Skin epidermis (tissue), 12 donors: ENCODE results near the gene SSR1.
"Not testable (repeated sequence)": the region's sequence is repeated elsewhere in the genome, so short reads cannot be mapped to it uniquely, and the experiment has no call there.

Experiments used
- H3K27ac ChIP-seq, 21 experiments: fragments of 200-600 bp; sonication (generic) in 11 of 21; one replicate each; pipeline ENCODE4 v1.5.0; 2020; ENCODE audit warnings: mild to moderate bottlenecking in 3 of 21, inconsistent platforms in 2 of 21, moderate library complexity in 2 of 21
- H3K4me3 ChIP-seq, 7 experiments: fragments of 200-600 bp; sonication (generic) in 2 of 7; one replicate each; pipeline ENCODE4 v1.5.0; 2020; ENCODE audit warnings: inconsistent platforms in 2 of 7, mild to moderate bottlenecking in 2 of 7, moderate library complexity in 1 of 7

Gene SSR1

DNA sequence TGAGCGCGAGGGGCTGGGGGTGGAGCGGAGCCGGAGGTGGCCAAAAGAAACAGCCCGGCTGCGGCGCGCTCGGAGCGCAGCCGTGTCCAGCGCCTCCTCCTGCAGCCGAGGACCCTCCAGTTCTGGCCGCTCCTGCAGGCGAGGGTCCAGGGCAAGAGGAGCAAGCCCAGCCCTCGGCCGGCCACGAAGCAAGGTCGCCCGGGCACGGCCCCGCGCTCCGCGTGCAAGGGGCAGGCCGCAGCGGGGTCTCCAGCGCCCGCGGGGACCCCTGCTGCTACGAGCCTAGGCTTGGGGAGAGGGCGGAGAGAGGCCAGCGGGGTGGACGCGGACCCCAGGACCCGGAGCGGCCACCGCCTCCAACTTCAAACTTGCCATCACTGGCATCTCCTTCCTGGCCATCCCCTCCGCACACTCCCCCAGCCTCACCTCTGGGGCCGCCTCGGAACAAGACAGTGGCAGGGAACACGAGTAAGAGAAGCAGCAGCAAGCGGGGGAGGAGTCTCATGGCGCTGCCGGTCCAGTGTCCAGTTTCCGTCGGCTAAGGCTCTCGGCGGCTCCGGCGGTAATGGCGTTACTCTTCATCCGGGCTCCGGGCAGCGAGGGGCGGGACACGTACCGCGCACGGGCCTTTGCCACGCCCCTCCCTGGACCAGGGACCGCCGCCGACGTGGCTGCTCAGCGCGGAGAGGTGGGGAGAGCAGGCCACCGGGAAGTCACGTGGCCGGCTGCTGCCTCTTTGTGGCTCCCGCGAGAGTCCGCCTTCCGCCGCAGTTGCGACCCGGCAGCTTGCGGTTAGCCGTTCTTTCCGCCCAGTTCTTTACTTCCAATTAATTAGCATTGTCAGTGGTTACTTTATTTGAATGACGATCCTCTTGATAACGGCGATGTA is at the start of gene SSR1:
Gene SSR1, minus strand, starts transcription at position 584 of the 889 bp plus-strand sequence. Its CDS starts 79 bp downstream, at position 505.
- H3K4me3 ChIP-seq: peak within 1 kb of the TSS; percentile 77 to 100 (median 96)
- H3K27ac ChIP-seq: peak within 1 kb of the TSS; percentile 44 to 98 (median 93)

DNA sequence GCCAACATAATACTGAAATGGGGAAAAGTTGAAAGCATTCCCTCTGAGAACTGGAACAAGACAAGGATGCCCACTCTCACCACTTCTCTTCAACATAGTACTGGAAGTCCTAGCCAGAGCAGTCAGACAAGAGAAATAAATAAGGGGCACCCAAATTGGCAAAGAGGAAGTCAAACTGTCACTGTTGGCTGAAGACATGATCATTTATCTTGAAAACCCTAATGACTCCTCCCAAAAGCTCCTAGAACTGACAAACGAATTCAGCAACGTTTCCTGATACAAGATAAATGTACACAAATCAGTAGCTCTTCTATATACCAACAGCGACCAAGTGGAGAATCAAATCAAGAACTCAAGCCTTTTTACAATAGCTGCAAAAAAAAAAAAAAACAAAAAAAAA is 38.9 kb upstream of the SSR1 start:
- not testable (repeated sequence) for H3K27ac ChIP-seq, H3K4me3 ChIP-seq

DNA sequence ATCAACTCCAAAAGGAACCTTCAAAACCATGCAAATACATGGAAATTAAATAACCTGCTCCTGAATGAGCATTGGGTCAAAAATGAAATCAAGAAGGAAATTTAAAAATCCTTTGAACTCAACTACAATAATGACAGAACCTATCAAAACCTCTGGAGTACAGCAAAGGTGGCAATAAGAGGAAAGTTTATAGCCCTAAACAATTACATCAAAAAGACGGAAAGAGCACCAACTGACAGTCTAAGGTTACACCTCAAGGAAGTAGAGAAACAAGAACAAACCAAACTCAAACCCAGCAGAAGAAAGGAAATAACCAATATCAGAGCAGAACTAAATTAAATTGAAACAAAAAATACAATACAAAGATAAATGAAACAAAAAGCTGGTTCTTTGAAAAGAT is 37.6 kb upstream of the SSR1 start:
- H3K4me3 ChIP-seq, H3K27ac ChIP-seq: not testable (repeated sequence)

DNA sequence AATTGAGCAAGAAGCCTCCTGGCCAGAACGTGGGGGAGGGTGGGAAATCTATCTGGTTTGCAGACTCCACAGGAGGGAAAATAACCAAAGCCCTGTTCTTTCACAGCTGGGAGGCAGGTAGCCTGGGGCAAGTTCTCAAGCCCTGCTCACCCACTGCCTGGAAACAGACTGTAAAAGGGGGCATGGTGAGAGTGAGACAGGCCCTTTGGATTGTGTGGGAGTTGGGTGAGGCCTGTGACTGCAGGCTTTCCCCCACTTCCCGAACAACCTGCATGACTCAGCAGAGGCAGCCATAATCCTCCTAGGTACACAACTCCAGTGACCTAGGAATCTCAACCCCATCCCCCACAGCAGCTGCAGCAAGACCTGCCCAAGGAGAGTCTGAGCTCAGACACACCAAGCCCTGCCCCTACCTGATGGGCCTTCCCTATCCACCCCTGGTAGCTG is 34.6 kb upstream of the SSR1 start:
- peak overlapping the region in 8 of 21 experiments; percentile 21 to 62 (median 38) for H3K27ac ChIP-seq

DNA sequence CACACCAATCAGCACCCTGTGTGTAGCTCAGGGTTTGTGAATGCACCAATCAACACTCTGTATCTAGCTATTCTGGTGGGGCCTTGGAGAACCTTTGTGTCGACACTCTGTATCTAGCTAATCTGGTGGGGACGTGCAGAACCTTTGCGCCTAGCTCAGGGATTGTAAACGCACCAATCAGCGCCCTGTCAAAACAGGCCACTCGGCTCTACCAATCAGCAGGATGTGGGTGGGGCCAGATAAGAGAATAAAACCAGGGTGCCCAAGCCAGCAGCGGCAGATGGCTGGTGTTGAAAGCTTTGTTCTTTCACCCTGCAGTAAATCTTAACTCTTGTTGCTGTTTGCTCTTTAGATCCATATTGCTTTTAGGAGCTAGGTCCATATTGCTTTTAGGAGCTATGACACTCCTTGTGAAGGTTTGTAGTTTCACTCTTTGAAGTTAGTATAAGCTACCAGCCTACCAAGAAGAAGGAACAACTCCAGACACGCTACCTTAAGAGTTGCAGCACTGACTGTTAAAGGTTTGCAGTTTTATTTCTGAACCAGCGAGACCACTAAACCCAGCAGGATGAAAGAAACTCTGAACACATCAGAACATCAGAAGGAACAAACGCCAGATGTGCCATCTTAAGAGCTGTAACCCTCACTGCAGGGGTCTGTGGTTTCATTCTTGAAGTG is 31.9 kb upstream of the SSR1 start:
- not testable (repeated sequence) for H3K27ac ChIP-seq, H3K4me3 ChIP-seq

More for the DNA sequence above, 34.6 kb upstream of the SSR1 start:
- not testable (repeated sequence) for H3K4me3 ChIP-seq

DNA sequence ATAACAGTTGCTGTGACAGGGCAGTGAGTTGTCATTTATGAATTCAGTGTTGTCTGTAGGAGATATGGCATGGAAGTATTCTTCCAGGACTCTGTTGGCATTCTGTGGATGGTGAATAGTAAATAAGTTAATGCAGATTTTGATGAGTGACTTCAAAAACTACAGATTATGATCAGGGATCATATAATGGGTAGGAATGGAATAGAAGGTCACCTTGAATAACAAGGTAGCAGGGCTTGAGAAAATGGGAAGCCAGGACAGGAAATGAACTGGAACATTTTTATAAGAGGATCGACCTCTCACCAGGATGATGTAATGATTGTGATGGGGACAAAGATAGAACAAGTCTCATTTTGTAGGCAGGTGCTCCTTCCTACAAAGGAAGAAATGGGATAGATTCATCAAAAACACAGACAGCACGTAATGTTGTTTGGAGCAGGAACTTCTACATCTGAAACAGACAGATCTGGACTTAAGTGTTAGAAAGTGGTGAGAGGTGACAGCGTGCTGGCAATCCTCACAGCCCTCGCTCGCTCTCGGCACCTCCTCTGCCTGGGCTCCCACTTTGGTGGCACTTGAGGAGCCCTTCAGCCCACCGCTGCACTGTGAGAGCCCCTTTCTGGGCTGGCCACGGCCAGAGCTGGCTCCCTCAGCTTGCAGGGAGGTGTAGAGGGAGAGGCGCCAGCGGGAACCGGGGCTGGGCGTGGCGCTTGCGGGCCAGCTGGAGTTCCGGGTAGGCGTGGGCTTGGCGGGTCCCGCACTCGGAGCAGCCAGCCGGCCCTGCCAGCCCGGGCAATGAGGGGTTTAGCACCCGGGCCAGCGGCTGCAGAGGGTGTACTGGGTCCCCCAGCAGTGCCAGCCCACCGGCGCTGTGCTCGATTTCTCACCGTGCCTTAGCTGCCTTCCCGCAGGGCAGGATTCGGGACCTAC is 30.8 kb upstream of the SSR1 start:
- Histone ChIP-seq H3K4me3 (peak overlapping the region in 3 of 7 experiments; percentile 9 to 20 (median 13)), H3K27ac (peak overlapping the region in 2 of 21 experiments; percentile 30 to 37)

DNA sequence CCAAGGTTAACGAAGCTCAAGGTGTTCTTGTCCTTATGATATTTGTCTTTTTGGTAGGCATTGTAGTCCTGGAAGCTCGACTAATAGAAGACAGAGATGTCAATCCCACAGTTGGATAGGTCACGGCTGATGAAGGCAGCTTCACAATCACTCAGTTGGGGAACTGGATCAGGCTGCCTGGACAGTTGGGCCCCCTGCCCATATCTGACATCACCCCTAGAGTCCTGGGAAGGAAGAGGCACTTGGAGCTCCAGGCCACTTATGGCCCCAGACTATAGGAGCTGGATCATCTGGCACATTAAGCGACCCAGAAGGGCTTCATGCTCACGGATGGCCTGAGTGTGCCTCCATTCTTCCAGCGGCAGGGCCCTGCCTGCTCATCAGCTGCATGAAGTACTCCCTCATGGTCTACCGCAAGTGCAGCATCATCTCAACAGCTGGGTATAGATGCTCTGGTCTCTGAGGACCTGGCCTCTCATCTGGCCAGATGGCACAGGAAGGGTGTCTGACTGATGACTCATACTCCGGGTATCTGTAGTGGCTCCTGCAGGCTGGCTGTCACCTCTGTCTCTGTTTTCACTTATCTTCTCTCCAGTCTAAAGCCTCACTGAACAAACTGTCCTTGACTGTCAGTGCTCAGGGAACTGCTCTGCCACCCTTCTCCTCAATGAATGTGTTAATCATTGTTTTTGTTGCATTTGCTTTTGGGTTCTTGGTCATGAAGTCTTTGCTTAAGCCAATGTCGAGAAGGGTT is 29.2 kb upstream of the SSR1 start:
- H3K27ac ChIP-seq: no peak overlapping the region
- no peak overlapping the region for H3K4me3 ChIP-seq

DNA sequence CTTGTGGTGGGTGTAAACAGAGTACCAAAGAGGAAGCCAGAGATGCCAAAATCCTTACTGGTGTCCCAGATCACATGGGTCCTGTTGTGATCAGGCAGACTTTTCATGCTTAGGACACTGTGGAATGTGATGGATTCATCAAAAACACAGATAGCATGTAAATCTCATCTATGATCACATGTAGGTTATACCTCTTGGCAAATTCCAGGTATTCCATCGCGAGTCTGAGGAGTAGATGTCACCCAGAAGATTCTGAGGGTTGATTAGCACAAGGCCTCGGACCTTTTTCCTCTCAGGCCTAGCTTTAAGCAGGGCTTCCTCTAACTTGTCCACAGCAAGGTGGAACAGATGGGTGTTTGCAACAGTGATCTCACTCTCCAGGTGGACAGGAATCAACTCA is 28.3 kb upstream of the SSR1 start:
- no peak overlapping the region for H3K4me3 ChIP-seq
- H3K27ac ChIP-seq: no peak overlapping the region

DNA sequence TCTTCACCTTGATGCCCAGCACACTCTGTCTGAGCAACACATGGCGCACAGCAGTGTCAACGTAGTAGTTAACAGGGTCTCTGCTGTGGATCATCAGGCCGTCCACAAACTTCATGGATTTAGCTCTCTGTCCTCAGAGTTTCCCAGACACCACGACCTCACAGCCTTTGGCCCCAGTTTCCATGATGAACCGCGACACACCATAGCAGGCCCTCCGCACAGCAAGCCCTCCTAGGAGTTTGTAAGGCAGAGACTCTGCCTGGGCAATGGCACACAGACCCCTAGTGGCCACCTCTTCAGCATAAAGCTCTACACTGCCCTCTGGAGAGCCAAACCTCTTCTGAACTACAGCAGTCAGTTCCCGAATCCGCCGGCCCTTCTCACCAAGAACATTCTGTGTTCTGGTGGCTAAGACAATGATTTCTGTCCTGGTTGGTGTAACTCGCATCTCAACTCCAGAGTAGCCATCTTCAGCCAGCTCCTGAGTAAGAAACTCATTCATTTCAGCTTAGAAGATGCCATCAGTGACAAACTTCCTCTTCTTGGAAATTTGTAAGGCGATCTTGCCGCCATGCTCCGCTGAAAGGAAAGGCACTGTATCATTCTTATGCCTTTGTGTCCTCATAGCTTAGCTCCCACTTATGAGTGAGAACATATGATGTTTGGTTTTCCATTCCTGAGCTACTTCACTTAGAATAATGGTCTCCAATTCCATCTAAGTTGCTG is 26.2 kb upstream of the SSR1 start:
- H3K27ac ChIP-seq, H3K4me3 ChIP-seq: not testable (repeated sequence)

DNA sequence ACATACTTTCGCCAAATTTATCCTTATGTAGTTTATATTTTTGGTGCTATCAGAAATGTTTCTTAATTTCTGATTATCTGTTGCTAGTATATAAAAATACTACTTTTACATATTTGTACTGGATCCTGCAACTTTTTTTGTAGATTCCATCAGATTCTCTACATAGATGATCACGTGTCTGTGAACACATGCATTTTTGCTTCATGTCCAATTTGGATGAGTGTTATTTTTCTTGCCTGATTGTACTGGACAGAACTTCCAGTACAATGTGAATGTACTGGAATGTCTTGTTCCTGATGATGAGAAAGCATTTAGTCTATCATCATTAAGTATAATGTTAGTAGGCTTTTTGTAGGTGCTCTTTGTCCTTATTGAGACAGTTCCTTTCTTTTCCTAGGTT is 25.0 kb upstream of the SSR1 start:
- Histone ChIP-seq H3K4me3 (no peak overlapping the region), H3K27ac (no peak overlapping the region)

DNA sequence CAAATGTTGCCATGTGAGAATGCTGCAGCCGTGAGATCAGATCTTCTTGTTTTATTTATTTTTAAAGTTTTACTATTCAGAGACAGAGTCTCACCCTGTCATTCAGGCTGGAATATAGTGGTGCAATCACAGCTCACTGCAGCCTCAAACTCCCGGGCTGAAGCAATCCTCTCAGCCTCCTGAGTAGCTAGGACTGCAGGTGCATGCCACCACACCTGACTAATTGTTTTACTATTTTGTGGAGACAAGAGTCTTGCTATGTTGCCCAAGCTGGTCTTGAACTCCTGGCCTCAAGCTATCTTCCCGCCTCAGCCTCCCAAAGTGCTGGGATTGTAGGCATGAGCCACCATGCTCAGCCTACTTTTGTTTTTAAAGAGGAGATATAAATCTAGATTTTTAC is 22.5 kb upstream of the SSR1 start:
- H3K27ac ChIP-seq: no peak overlapping the region
- no peak overlapping the region for H3K4me3 ChIP-seq

DNA sequence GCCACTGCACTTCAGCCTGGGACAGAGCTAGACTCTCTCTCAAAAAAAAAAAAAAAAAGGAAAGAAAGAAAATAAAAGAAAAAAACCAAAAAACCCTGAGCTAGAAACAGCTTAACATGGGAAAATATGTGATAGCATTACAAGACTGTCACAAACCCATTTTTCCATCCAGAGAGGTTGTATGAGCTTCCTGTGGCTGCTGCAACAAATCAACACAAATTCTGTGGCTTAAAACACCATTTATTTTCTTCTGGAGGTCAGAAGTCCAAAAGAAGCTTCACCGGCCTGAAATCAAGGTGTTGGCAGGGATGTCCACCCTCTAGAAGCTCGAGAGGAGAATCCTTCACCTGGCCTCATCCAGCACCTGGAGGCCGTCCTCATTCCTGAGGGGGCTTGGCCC is 21.7 kb upstream of the SSR1 start:
- Histone ChIP-seq H3K27ac (no peak overlapping the region), H3K4me3 (no peak overlapping the region)

DNA sequence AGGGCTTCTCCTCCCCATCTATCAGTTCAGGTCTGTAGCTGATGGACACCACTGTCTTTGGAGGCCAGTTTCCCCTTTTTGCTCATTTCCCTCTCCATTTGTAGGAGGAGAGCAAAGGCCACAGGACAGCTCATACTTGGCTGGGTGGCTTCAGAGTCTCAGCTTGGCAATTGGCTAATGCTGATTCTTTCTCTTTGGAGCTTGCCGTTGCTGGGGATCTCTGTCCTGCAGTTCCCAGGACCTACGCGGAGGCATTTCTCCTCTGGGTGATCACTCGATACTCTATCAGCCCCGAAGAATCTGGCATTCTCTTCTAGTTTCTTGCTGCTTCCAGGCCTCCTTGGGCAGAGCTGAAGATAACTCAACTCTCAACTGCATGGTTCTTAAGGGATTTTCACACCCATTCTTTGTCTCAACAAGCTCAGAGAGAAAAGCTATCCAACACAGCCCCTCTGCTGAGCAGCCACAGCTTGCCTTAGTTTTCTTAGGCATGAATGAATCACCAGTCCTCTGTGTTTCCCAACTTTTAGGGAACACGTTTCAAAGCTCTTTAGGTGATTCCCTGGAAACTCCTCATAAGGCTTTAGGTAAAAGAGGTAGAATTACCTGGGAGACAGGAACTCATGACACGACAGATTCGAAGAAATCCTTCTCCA is 19.2 kb upstream of the SSR1 start:
- Histone ChIP-seq H3K4me3 (no peak overlapping the region), H3K27ac (peak overlapping the region in 8 of 21 experiments; percentile 22 to 80 (median 53))

DNA sequence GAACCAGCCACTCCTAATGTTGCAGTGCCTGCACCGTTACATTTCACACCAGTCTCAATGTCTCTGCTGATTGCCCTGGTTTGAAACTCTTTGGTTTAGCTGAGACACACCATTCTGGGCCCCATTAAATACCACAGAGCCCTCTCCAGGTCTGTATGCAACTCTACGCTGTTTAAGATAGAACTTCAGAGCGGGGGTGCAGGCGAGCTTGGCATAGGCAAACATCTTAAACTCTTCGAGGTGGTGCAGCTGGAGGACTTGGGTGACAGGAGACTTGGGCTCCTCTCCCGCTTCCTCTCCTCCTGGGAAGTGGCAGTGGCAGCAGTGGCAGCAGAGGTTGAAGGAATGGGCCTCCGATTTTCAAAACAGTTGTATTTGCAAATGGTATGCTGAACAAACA is 18.5 kb upstream of the SSR1 start:
- Histone ChIP-seq H3K4me3 (no peak overlapping the region), H3K27ac (peak overlapping the region in 5 of 21 experiments; percentile 22 to 80 (median 64))

DNA sequence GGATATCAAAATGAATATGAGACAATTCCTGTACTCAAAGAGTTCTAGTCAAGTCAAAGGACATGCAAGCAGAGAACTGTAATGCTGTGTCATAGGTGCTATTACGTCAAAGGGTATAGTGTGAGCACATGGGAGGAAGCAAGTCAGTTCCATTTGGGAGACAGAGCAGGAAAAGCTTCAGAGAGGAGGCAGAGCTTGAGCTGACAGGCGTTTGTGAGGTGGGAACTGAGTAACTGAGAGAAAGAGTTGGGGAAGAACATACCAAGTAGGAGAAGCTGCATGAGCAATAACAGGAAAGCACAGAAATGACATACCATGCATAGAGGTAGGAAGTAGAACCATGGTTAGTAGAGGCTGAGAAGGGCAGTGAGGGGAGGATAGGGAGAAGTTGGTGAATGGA is 15.2 kb upstream of the SSR1 start:
- Histone ChIP-seq H3K4me3 (no peak overlapping the region), H3K27ac (no peak overlapping the region)

DNA sequence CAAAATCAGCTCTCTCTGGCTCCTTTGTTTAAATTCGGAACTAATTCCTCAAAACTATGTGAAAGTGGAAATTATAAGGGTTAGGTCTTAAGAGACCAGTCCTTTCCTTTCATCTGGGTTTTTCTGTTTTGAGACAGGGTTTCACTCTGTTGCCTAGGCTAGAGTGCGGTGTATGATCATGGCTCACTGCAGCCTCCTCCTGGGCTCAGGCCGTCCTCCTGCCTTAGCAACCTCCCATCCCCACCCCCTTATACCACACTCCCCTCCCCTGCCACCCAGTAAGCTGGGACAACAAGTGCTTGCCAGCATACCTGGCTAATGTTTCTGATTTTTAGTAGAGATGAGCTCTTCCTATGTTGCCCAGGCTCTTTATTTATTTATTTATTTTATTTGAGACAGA is 12.8 kb upstream of the SSR1 start:
- no peak overlapping the region for H3K4me3 ChIP-seq

DNA sequence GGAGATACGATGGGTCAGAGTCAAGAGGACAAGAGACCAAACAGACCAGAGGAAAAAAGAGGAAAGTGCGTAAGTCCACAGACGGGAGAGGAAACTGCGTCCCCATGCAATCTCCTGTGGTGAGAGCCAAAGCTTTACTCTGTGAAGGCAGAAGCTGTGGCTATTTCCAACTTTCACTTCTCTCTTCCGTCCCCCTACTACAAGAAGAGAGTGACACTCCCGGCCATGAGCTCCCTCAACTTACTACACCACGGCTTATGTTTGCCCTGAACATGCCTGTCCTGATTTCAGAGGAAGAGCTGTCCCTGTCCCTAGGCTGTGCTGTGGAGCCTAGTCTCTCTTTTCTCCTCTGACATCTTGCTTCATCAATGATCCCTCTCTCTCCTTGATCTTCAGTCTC is 11.5 kb upstream of the SSR1 start:
- H3K4me3 ChIP-seq: no peak overlapping the region
- H3K27ac ChIP-seq: peak overlapping the region in 3 of 21 experiments; percentile 6 to 38 (median 29)

More for the DNA sequence above, 12.8 kb upstream of the SSR1 start:
- no peak overlapping the region for H3K27ac ChIP-seq

DNA sequence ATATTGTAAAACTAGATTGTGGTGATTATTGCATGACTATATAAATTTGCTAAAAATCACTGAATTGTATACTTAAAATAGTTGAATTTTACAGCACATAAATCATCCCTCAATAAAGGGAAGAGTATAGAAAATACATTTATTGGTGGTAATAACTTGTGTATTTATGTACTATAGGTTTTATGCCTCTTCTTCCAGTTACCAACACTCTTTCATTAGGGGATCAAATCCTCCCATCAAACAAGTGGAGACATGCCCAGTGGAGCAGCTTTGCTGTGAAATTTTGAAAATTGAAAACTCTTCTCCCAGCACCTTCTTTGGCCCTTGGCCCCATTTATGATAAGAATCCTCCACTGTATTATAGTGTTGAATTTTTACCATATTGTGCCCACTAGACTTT is 10.1 kb upstream of the SSR1 start:
- no peak overlapping the region for H3K4me3 ChIP-seq
- no peak overlapping the region for H3K27ac ChIP-seq
